K562 (cell line): ENCODE results near the gene INCENP. TPM values are rescaled to one million over a fixed set of nuclear protein-coding genes. Genes with fewer than 3 reads are reported as not detected.
A peak's percentile ranks its signal among the peaks of the same experiment; 100 is the strongest.

Experiments
- ATAC-seq: fragments of 200-7000 bp; cut with Tn5 transposase; 3 replicates; pipeline ENCODE4 v1.9.1; 2020; ENCODE audit warnings: moderate library complexity
- BruUV-seq: library from RNA; stranded (reverse); fragments of 400-500 nt; replicated peaks from 2 replicates; lab custom pipeline; 2021; lab: Mats Ljungman, UMichigan
- CTCF ChIA-PET: fragments of 300-600 bp; formaldehyde crosslinking; extraction: SDS; loops from one replicate; lab custom pipeline; 2021; ENCODE audit warnings: low intra/inter-chr PET ratio; lab: Yijun Ruan, JAX
- POLR2A ChIA-PET: fragments of 300-600, 350-650 bp; sonication (Branson Sonifier 250); formaldehyde crosslinking; extraction: SDS; loops from one replicate; lab custom pipeline; 2021; ENCODE audit warnings: antibody characterized with exemption, inconsistent platforms; lab: Yijun Ruan, JAX
- DNase-seq, 4 experiments: peaks; one replicate each; pipeline versions ENCODE4 v3.0.0 to v3.0.0-alpha.2; 2011 to 2018; ENCODE audit warnings: low spot score in 3 of 4, mixed read lengths in 3 of 4; ENCODE audit errors: extremely low read depth in 1 of 4
- FAIRE-seq: peaks from 2 replicates; lab custom pipeline; 2011; peaks lifted over from hg19 to GRCh38; lab: Jason Lieb, UNC
- H2AFZ ChIP-seq: 2 replicates; pipeline ENCODE4 v1.6.0; 2011; ENCODE audit warnings: low read depth, low read length, control low read depth, inconsistent platforms
- H3K27ac ChIP-seq: fragments of 200-600 bp; 3 replicates; pipeline ENCODE4 v1.8.0; 2011; ENCODE audit warnings: low read depth, mild to moderate bottlenecking, control low read depth, inconsistent platforms, low read length, moderate library complexity, mixed read lengths; ENCODE audit errors: extremely low read depth
- H3K27me3 ChIP-seq, 2 experiments: fragments of 300-600 bp in 1 of 2; 2 replicates in 1 of 2; 3 replicates in 1 of 2; pipeline versions ENCODE4 v1.6.0 to v1.8.0; 2011; ENCODE audit warnings: inconsistent platforms in 2 of 2, low read length in 2 of 2, mild to moderate bottlenecking in 1 of 2, mixed read lengths in 1 of 2, moderate library complexity in 1 of 2; ENCODE audit not compliant: control insufficient read depth in 2 of 2, insufficient read depth in 2 of 2
- H3K36me3 ChIP-seq: fragments of 300-600 bp; 3 replicates; pipeline ENCODE4 v1.8.0; 2011; ENCODE audit warnings: mild to moderate bottlenecking, low read length, inconsistent platforms; ENCODE audit not compliant: control insufficient read depth, insufficient read depth
- H3K4me1 ChIP-seq, 2 experiments: fragments of 200-600 bp in 1 of 2; replicated peaks in 1 of 2; 2 replicates in 1 of 2; 3 replicates in 1 of 2; pipeline versions ENCODE4 v1.5.1 to v1.8.0; 2011; ENCODE audit warnings: inconsistent platforms in 2 of 2, low read length in 2 of 2, mild to moderate bottlenecking in 1 of 2, mixed read lengths in 1 of 2, moderate library complexity in 1 of 2; ENCODE audit not compliant: control insufficient read depth in 2 of 2, insufficient read depth in 2 of 2
- H3K4me2 ChIP-seq: 2 replicates; pipeline ENCODE4 v1.6.1; 2011; ENCODE audit warnings: low read length, control low read depth, inconsistent platforms, mixed read lengths; ENCODE audit not compliant: insufficient read depth
- H3K4me3 ChIP-seq: fragments of 200-600 bp; sonication (generic), shearing (Covaris generic); 2 replicates; pipeline ENCODE4 v1.5.1; 2016; ENCODE audit warnings: control low read depth, inconsistent platforms
- H3K79me2 ChIP-seq: fragments of 200-600 bp; 3 replicates; pipeline ENCODE4 v1.8.0; 2011; ENCODE audit warnings: low read length, inconsistent platforms; ENCODE audit not compliant: control insufficient read depth, insufficient read depth
- H3K9ac ChIP-seq, 2 experiments: 2 replicates each; pipeline versions ENCODE4 v1.6.0 to v1.6.1; 2011; ENCODE audit warnings: low read depth in 2 of 2, low read length in 2 of 2, control low read depth in 1 of 2, inconsistent platforms in 1 of 2, mild to moderate bottlenecking in 1 of 2, mixed read lengths in 1 of 2; ENCODE audit not compliant: insufficient read depth in 1 of 2
- H3K9me1 ChIP-seq: one replicate; pipeline ENCODE4 v1.6.0; 2011; ENCODE audit warnings: inconsistent platforms, mild to moderate bottlenecking, low read length, moderate library complexity; ENCODE audit not compliant: control insufficient read depth, insufficient read depth
- H3K9me3 ChIP-seq: replicated peaks from 2 replicates; pipeline ENCODE4 v1.5.1; 2011; ENCODE audit warnings: low read depth, low read length, inconsistent platforms; ENCODE audit not compliant: control insufficient read depth, insufficient read depth
- H4K20me1 ChIP-seq: replicated peaks from 2 replicates; pipeline ENCODE4 v1.6.1; 2011; ENCODE audit warnings: low read length, inconsistent platforms, mixed read lengths; ENCODE audit not compliant: control insufficient read depth, insufficient read depth
- CAMTA2 ChIP-seq: fragments of 250-450 bp; sonication (Bioruptor Pico); conservative IDR thresholded peaks from 2 replicates; pipeline ENCODE4 v1.5.1; 2022
- CXXC5 ChIP-seq: fragments of 250-450 bp; sonication (Bioruptor Pico); IDR thresholded peaks from 2 replicates; pipeline ENCODE4 v1.8.0; 2022; ENCODE audit warnings: inconsistent platforms, mild to moderate bottlenecking, moderate library complexity
- JUND ChIP-seq, 2 experiments: IDR thresholded peaks; 2 replicates in 1 of 2; 3 replicates in 1 of 2; pipeline ENCODE4 v1.6.1; 2011; ENCODE audit warnings: borderline replicate concordance in 2 of 2, low read depth in 2 of 2, low read length in 2 of 2, improper control_type of control experiment in 1 of 2, missing biosample characterization in 1 of 2, missing genetic modification characterization in 1 of 2, missing genetic modification reagents in 1 of 2
- KHSRP ChIP-seq: fragments of 450-650 bp; IDR thresholded peaks from 2 replicates; pipeline ENCODE4 v1.6.1; 2017
- MECOM ChIP-seq: fragments of 250-450 bp; sonication (Bioruptor Pico); IDR thresholded peaks from 2 replicates; pipeline ENCODE4 v1.8.0; 2022; ENCODE audit warnings: inconsistent platforms
- POLR2G ChIP-seq: fragments of 200-400 bp; formaldehyde crosslinking; IDR thresholded peaks from 2 replicates; pipeline ENCODE4 v1.6.1; 2017; ENCODE audit warnings: low read depth, mild to moderate bottlenecking, antibody characterized with exemption, low read length, moderate library complexity
- SRSF7 ChIP-seq: fragments of 200-400 bp; formaldehyde crosslinking; optimal IDR thresholded peaks from 2 replicates; pipeline ENCODE3; 2017; ENCODE audit warnings: mild to moderate bottlenecking, low read depth, low read length
- TRIM24 ChIP-seq, 2 experiments: fragments of 450-650 bp; IDR thresholded peaks; 2 replicates each; pipeline ENCODE4 v1.6.1; 2016
- TSC22D4 ChIP-seq: fragments of 450-650 bp; IDR thresholded peaks from 2 replicates; pipeline ENCODE4 v1.6.1; 2016; ENCODE audit warnings: missing genetic modification characterization, missing biosample characterization, control low read depth
- ZNF146 ChIP-seq: IDR thresholded peaks from one replicate; pipeline ENCODE4 v1.6.1; 2018; ENCODE audit warnings: missing compliant biosample characterization; ENCODE audit not compliant: unreplicated experiment
- ZNF23 ChIP-seq: fragments of 250-450 bp; sonication (Bioruptor Pico); IDR thresholded peaks from 2 replicates; pipeline ENCODE4 v1.4.0; 2020; ENCODE audit warnings: mild to moderate bottlenecking
- ZNF398 ChIP-seq: fragments of 250-450 bp; sonication (Bioruptor Pico); IDR thresholded peaks from 2 replicates; pipeline ENCODE4 v1.8.0; 2021; ENCODE audit warnings: moderate library complexity, mild to moderate bottlenecking, inconsistent platforms
- ZNF766 ChIP-seq: fragments of 200-800 bp; sonication (Bioruptor generic); conservative IDR thresholded peaks from 2 replicates; pipeline ENCODE4 v1.6.1; 2016; ENCODE audit warnings: missing genetic modification characterization, missing compliant biosample characterization
- WGBS: fragments of 100-300 bp; shearing (Covaris generic); methylation state at CpG from one replicate; pipeline ENCODE4 v1.1.6; 2016; ENCODE audit warnings: low coverage, mixed read lengths; ENCODE audit not compliant: insufficient coverage; ENCODE audit errors: missing lambda C conversion rate; 5-methylcytosine and 5-hydroxymethylcytosine counted together
- in situ Hi-C: fragments of 300-500 bp; cut with MboI; formaldehyde crosslinking; loops from 4 replicates; pipeline ENCODE4 v1.15.0; 2018; ENCODE audit warnings: inconsistent platforms, mixed read lengths
- intact Hi-C: fragments of 100-400 bp; cut with micrococcal nuclease; formaldehyde crosslinking; loops from 2 replicates; pipeline ENCODE4 v1.14.2; 2022
- polyA plus RNA-seq, 8 experiments: library from polyadenylated mRNA; depleted of rRNA in 4 of 8; stranded (reverse) in 5 of 8; unstranded in 3 of 8; fragments of >200 nt; fragmentation: Nextera tagmentation in 2 of 8; fragmentation: Illumina TruSeq in 1 of 8; extraction: Ambion mirVana in 2 of 8; extraction: Trizol in 1 of 8; gene quantifications; 2 replicates each; pipeline versions ENCODE4 v1.2.1 to v1.2.3, GENCODE V29; 2011 to 2014; ENCODE audit warnings: inconsistent platforms in 1 of 8, missing spikeins in 1 of 8
- total RNA-seq, 7 experiments: library from RNA; depleted of rRNA in 6 of 7; stranded (reverse); fragments of >200 nt in 6 of 7; fragmentation: Illumina TruSeq in 2 of 7; extraction: Trizol in 2 of 7; gene quantifications; 2 replicates each; pipeline versions ENCODE4 v1.2.1 to v1.2.3, GENCODE V29; 2011 to 2021; ENCODE audit warnings: low replicate concordance in 1 of 7
- TF ChIP-seq, protein P1 (sequence below): fragments of 450-650 bp; IDR thresholded peaks from 2 replicates; pipeline ENCODE4 v1.6.1; 2018; ENCODE audit not compliant: partially characterized antibody

Gene INCENP
- total and polyA plus RNA-seq, 9 of the 15 experiments (the other 6 are each of a cell fraction or from before 2014, with no cell fraction given): 1.1 to 97.9 (median 28.2) TPM

- TF ChIP-seq, protein P1, sequence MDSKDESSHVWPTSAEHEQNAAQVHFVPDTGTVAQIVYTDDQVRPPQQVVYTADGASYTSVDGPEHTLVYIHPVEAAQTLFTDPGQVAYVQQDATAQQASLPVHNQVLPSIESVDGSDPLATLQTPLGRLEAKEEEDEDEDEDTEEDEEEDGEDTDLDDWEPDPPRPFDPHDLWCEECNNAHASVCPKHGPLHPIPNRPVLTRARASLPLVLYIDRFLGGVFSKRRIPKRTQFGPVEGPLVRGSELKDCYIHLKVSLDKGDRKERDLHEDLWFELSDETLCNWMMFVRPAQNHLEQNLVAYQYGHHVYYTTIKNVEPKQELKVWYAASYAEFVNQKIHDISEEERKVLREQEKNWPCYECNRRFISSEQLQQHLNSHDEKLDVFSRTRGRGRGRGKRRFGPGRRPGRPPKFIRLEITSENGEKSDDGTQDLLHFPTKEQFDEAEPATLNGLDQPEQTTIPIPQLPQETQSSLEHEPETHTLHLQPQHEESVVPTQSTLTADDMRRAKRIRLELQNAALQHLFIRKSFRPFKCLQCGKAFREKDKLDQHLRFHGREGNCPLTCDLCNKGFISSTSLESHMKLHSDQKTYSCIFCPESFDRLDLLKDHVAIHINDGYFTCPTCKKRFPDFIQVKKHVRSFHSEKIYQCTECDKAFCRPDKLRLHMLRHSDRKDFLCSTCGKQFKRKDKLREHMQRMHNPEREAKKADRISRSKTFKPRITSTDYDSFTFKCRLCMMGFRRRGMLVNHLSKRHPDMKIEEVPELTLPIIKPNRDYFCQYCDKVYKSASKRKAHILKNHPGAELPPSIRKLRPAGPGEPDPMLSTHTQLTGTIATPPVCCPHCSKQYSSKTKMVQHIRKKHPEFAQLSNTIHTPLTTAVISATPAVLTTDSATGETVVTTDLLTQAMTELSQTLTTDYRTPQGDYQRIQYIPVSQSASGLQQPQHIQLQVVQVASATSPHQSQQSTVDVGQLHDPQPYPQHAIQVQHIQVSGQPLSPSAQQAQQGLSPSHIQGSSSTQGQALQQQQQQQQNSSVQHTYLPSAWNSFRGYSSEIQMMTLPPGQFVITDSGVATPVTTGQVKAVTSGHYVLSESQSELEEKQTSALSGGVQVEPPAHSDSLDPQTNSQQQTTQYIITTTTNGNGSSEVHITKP: no peak
- TF ChIP-seq MECOM (CRISPR knock-in tag) (no peak), CXXC5 (CRISPR knock-in tag) (no peak)
Observed at GRCh38 chr11:62077132-62077531, 46.7 kb upstream of the INCENP start (continued).

DNA sequence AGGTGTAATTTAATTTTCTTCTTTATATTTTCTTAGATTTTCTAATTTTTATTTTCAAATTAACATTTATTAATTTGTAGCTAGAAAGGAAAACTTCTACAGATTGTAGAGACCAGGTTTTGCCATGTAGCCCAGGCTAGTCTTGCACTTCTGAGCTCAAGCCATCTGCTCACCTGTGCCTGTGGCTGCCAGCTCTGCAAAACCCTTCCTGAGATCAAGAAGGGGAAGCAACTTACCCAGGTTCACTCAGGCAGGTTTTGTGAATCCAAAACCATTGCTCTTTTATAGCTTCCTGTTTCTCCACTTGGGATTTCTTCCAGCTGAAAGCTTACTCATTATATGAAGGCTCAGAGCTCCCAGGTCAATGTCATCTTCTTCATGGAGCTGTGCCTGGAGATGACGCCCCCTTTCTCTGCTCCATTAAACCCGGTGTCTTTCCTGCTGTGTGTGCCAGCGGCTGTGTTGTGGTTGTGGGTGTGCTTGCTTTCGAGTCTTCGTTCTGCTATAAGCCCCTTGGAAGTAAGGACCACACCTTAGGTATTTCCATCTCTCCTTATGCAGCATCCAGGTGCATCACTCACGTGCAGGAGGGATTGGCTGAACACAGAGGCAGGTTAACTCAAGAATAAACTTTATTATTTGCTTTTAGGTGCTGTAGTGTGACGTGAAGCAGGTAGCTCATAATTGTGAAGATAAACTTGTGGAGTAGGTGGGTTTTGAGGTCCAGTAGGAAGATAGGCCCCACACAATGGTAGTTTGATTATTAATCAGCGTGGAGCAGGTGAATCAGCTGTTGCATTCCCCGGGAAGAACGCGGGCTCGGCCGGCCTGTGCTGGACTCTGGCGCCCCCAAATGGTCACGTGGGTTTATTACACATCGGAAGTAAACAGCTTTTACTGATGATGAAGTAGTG lies 42.2 kb upstream of the INCENP start:
- FAIRE-seq (peak; percentile 86), DNase-seq (peak; percentile 75 to 78 (median 76)), ATAC-seq (peak; percentile 91)
- H3K79me2 ChIP-seq: no peaks in the 10 kb centered on the region
- POLR2A ChIA-PET: interaction anchor here (0.5 to 8.6 kb wide), 18 partner anchors 11 to 289 kb away, joined by 3 to 189 read pairs (median 4); partner anchors contain the start of genes BEST1, FTH1 and TMEM258
- CTCF ChIA-PET: interaction anchor here (0.7 to 3.4 kb wide), 5 partner anchors 27 to 284 kb away, joined by 3 to 61 read pairs (median 3); partner anchors contain the start of gene SCGB2A1
- peak overlapping the region in 1 of 2 experiments; percentile 21; a peak in 1 of 4 replicates for H3K9ac ChIP-seq
- H3K4me3 ChIP-seq: no peak overlapping the region
- in situ Hi-C loops: no loop called here
- peaks cover 0 to 5% of the 10 kb centered on the region in 2 experiments; a peak in 3 of 5 replicates for H3K4me1 ChIP-seq
- no peaks in the 10 kb centered on the region for H3K36me3 ChIP-seq
- H3K4me2 ChIP-seq: peak overlapping the region; percentile 71
- no peaks in the 10 kb centered on the region for H3K9me3 ChIP-seq
- 19% methylated on average over 16 of the region's 16 CpGs for WGBS
- peak overlapping the region; percentile 66 for H2AFZ ChIP-seq
- H3K9me1 ChIP-seq: no peaks in the 10 kb centered on the region
- no TSS peak for BruUV-seq
- intact Hi-C loops: loop anchor here (1.0 kb wide), 2 partner anchors 132 to 182 kb away; no protein-coding TSS in a partner anchor
- H3K27ac ChIP-seq: no peak overlapping the region
- H3K27me3 ChIP-seq: no peaks in the 10 kb centered on the region
- H4K20me1 ChIP-seq: no peaks in the 10 kb centered on the region
- TF ChIP-seq ZNF398 (CRISPR knock-in tag): no peak
- no peak for TF ChIP-seq TRIM24 (IDR thresholded peaks at IDR 0.05)
- no peak for TF ChIP-seq CAMTA2 (CRISPR knock-in tag)
- no peak for TF ChIP-seq ZNF23 (CRISPR knock-in tag)
- TF ChIP-seq POLR2G: no peak
- no peak for TF ChIP-seq TSC22D4 (tag)
- no peak for TF ChIP-seq KHSRP
- no peak for TF ChIP-seq SRSF7
- no peak for TF ChIP-seq ZNF146
- TF ChIP-seq JUND (IDR thresholded peaks at IDR 0.05; ENCODE audit: borderline replicate concordance, low read depth, low read length): peak; percentile 47; the same call in 1 of the 2 replicates
- TF ChIP-seq JUND (tag; IDR thresholded peaks at IDR 0.05; ENCODE audit: borderline replicate concordance, low read depth, low read length): peak; percentile 26; the same call in 2 of the 3 replicates
- no peak for TF ChIP-seq ZNF766
